DMS53 (cell line): ENCODE results near the gene SLC49A4.
"Not testable (repeated sequence)": the region's sequence is repeated elsewhere in the genome, so short reads cannot be mapped to it uniquely, and the experiment has no call there.

Experiments
- DNase-seq: peaks from one replicate; lab custom pipeline; 2025; lab: John Stamatoyannopoulos, UW

SLC49A4 gene

GRCh38 chr3:122794779-122795673 lies at the start of gene SLC49A4:
Gene SLC49A4 (plus strand): TSS chr3:122795069. CDS start chr3:122795193, 124 bp downstream.
- no peak for DNase-seq

GRCh38 chr3:122745369-122746021 lies 49.4 kb upstream of the SLC49A4 start:
- DNase-seq = no peak

GRCh38 chr3:122747295-122747694 lies 47.6 kb upstream of the SLC49A4 start:
- DNase-seq = not testable (repeated sequence)

- no peak for DNase-seq
Measured at GRCh38 chr3:122748347-122748746, 46.5 kb upstream of the SLC49A4 start.

- DNase-seq = no peak
Measured at GRCh38 chr3:122754929-122755328, 39.9 kb upstream of the SLC49A4 start.

- no peak for DNase-seq
Measured at GRCh38 chr3:122755491-122755890, 39.4 kb upstream of the SLC49A4 start.

GRCh38 chr3:122758877-122759560 lies 35.9 kb upstream of the SLC49A4 start:
- no peak for DNase-seq

- DNase-seq = no peak
Measured at GRCh38 chr3:122760453-122761271, 34.2 kb upstream of the SLC49A4 start.

GRCh38 chr3:122766430-122766829 lies 28.4 kb upstream of the SLC49A4 start:
- DNase-seq = no peak

GRCh38 chr3:122767540-122768372 lies 27.1 kb upstream of the SLC49A4 start:
- DNase-seq = no peak

- no peak for DNase-seq
Measured at GRCh38 chr3:122770521-122771202, 24.2 kb upstream of the SLC49A4 start.

- DNase-seq = no peak
Measured at GRCh38 chr3:122772827-122773226, 22.0 kb upstream of the SLC49A4 start.

GRCh38 chr3:122773944-122774509 lies 20.8 kb upstream of the SLC49A4 start:
- DNase-seq = no peak

- no peak for DNase-seq
Measured at GRCh38 chr3:122774564-122774963, 20.3 kb upstream of the SLC49A4 start.

- DNase-seq = no peak
Measured at GRCh38 chr3:122776675-122777468, 18.0 kb upstream of the SLC49A4 start.

- DNase-seq = no peak
Measured at GRCh38 chr3:122777563-122777962, 17.3 kb upstream of the SLC49A4 start.

- DNase-seq = no peak
Measured at GRCh38 chr3:122782804-122783203, 12.1 kb upstream of the SLC49A4 start.

- no peak for DNase-seq
Measured at GRCh38 chr3:122784436-122784835, 10.4 kb upstream of the SLC49A4 start.

GRCh38 chr3:122785231-122785630 lies 9.6 kb upstream of the SLC49A4 start:
- DNase-seq = no peak
